Measurements from ENCODE around the gene CPSF7.
"Not testable (repeated sequence)": the region's sequence is repeated elsewhere in the genome, so short reads cannot be mapped to it uniquely, and the experiment has no call there.

DNA sequence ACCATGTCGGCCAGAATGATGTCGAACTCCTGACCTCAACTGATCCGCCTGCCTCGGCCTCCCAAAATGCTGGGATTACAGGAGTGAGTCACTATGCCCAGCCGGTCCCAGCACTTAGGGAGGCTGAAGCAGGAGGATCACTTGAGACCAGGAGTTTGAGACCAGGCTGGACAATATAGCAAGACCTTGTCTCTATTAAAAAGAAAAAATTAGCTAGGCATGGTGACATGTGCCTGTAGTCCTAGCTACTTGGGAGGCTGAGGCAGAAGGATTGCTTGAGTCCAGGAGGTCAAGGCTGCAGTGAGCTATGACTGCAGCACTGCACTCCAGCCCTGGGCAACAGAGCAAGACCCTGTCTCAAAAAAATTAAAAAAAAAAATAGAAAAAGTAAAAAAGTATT lies 45.9 kb downstream of the CPSF7 start:
- TF ChIP-seq, protein P1, sequence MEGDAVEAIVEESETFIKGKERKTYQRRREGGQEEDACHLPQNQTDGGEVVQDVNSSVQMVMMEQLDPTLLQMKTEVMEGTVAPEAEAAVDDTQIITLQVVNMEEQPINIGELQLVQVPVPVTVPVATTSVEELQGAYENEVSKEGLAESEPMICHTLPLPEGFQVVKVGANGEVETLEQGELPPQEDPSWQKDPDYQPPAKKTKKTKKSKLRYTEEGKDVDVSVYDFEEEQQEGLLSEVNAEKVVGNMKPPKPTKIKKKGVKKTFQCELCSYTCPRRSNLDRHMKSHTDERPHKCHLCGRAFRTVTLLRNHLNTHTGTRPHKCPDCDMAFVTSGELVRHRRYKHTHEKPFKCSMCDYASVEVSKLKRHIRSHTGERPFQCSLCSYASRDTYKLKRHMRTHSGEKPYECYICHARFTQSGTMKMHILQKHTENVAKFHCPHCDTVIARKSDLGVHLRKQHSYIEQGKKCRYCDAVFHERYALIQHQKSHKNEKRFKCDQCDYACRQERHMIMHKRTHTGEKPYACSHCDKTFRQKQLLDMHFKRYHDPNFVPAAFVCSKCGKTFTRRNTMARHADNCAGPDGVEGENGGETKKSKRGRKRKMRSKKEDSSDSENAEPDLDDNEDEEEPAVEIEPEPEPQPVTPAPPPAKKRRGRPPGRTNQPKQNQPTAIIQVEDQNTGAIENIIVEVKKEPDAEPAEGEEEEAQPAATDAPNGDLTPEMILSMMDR (IDR thresholded peaks at IDR 0.05): not testable (repeated sequence)
- not testable (repeated sequence) for TF ChIP-seq ZFX (IDR thresholded peaks at IDR 0.05; ENCODE audit: borderline replicate concordance)
